GM10847 (cell line): Measurements from ENCODE around the gene SPANXD.
"Not testable (repeated sequence)": the region's sequence is repeated elsewhere in the genome, so short reads cannot be mapped to it uniquely, and the experiment has no call there.

ENCODE experiments used
- POLR2A ChIP-seq: IDR thresholded peaks from 2 replicates; pipeline ENCODE4 v1.6.1; 2011; ENCODE audit not compliant: insufficient read length; ENCODE audit errors: extremely low read depth

Gene SPANXD, protein sequence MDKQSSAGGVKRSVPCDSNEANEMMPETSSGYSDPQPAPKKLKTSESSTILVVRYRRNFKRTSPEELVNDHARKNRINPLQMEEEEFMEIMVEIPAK

DNA sequence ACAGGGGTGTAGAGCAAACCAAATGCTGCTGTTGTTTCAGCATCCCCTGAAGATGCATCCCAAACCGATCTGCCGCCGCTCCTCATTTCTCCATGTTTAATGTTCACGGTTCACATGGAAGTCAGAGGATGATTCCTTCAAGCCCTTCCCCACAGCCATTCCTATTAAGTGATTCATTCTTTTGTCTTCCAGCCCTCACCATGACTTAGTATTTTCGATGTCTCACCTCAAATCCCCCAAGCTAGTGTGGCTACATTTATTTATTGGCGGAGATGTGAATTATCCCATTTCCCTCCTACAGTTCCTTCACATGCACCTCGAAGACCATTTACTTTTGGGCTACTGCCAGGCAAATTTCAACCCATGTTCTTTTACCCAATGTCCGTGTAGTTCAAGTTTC is at the start of gene SPANXD:
TSS of gene SPANXD (minus strand) at position 101 of the 400 bp plus-strand sequence. CDS start 334 bp downstream, outside the sequence.
- TF ChIP-seq POLR2A = not testable (repeated sequence)

DNA sequence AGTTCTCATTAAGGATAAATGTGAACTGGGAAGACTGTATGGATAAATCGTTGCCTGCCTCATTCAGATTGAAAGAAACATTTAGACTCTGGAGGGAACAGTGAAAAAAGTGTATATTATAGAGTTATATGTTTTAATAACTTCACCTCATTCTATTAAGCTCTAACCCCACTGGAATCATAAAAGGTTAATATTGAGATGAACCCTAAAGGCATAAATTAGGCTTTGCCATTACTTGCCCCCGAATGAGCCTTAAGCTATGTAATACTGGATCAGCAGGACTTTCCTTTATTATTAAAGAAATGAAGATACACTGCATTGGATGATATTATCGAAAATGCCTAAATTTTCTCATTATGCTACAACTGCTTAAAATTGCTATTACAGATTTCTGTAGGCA is 44.1 kb upstream of the SPANXD start:
- no peak for TF ChIP-seq POLR2A

DNA sequence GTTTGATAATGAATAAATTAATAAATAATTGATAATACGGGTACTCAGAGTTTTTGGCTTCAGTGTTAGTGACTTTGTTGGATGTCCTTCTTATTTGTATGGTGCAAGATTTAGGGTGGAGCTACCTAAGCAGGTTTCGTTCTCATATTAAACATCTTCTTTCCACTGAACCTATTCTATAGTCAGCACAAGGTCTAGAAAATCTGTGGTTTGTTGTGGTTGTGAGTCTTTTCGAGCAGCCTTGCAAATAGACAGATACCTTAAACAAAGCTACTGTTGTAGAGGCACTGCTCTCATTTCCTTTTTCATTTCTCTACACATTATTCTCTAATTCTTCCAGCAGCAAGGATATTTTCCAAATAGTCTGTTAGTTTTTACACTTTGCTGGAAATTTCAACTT is 38.1 kb upstream of the SPANXD start:
- no peak for TF ChIP-seq POLR2A

DNA sequence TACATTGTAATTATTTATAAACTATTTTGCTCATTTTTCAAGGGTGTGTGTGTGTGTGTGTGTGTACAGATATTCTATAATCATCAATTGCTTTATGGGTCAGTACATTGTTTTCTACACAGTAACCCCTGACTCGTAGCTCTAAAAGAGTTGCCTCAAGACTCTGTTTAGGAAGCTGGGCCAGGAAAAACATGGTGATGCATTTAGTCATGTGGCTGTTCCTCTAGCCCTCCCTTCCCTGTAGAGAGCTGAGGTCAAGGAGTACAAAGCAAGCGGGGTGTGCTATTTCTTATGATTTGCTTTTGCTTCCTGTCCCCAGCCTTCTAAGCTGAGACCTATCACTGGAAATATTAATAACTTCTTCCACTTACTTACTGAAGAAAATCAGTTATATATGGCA is 34.8 kb upstream of the SPANXD start:
- no peak for TF ChIP-seq POLR2A

DNA sequence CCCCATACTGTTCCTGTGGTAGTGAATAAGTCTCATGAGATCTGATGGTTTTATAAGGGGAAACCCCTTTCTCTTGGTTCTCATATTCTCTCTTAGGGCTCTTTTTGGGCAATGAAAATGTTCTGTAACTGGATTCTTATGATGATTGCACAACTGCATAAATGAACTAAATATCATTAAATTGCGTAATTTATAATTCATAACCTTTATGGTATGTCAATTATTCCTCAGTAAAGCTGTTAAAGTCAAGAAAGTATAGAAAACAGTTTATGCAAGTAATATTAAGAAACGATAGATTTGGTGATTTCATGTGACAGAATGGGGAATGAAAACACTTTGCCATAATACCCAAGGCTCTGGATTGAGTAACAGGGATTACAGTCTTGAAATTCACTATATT is 33.5 kb upstream of the SPANXD start:
- TF ChIP-seq POLR2A = no peak

DNA sequence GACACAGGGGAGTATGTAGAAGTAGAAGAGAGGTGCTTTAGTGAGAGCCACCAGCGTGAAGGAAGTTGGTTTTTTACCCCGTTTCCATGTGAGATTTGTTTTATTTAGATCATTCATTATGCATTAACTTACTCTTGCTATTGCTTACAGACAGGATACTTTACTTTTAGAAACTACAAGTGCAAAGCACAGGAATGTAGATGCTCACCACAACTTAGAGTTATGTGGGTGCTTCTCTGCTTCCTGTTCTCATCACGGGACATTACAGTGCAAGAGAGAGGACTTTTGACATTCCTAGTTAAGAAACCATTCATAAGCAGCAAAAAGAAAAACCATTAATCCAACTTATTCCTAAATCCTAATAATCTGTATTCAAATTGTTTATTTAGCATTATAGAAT is 25.6 kb upstream of the SPANXD start:
- TF ChIP-seq POLR2A = no peak

DNA sequence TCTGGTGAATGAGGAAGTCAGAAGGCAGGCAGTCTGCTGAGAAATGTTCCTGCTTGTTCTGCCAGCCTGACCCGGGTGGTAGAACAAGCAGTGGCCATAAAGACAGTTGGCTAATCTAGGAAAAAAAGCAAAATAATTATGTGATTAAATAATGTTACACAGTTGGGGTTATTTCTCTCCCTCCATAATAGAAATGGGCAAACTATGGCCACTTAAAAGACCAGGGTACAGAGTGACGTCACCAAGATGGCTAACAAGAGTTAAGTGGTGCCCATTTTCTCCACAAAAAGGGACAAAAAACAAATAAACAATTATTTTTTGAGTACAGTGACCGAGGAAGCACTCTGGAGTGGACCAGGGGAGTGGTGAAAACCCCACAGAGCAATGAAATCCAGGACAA is 16.1 kb upstream of the SPANXD start:
- no peak for TF ChIP-seq POLR2A

DNA sequence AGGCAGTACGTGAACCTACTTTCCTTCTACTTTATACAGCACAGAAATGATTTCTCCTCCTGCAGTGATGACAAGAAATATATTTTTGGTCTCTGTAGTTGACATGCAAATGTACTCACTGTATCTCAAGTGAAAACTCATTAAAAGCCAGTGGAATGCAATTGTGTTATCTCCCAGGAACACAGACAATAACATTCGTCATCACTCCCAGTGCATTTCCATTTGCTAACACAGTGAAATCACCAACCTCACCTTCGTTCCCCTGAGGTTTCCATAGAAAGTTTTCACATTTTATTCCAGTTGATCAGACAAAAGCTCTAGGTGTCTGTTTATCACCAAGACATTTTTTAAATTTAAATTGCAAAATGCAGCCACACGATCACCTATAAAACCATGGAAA is 2.5 kb upstream of the SPANXD start:
- no peak for TF ChIP-seq POLR2A

DNA sequence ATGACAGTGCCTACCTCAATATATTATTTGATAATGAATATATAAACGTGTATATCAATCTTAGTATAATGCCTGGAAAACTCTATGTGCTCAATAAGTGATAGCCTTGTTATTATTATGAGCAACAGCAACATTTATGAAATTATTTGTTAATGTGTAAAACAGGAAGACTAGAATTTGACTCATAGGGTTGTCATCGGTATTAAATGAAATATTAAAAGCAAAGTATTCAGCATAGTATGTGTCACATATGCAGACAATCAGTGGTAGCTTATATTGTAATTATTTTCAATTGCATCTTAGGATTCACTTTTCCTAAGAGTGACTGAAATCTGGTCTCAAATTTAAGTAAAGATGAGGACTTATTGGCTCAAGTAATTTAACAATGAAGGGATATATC is 24.6 kb downstream of the SPANXD start:
- TF ChIP-seq POLR2A = no peak

DNA sequence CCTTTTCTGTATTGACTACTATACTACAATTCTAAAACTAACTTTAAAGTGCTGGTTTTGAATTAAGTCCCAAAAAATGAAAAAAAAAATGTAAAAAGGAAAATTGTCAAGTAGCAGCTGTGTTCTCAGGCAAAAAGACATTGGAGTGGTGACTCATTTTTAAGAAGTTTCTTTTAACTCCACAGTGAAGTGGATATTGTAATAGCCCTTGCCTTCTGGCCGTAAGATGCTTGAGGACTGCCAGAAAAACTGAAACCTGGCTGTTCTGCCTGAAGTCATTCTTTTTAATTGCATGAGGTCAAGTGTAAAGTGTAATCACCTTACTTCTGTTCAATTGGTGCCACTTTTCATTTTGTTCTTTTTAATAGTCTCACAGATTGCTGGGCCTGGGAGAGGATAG is 28.9 kb downstream of the SPANXD start:
- no peak for TF ChIP-seq POLR2A

DNA sequence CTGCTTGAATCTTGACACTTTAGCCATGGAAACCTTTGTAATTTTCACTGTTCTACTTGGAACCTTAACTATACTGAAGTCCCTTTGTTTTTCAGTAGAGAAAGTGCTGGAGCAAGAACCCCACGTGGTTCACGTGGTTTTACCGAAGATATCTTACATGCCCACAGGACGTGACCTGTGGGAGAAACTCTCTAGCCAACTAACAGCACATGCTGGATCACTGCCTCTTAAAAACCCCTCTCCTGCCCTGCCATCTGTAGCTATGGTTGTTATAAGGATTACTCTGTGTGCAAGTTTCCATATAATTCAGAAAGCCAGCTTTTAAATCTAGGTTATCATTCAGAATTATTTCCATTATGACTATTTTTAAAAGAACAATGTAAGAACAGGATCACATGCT is 30.2 kb downstream of the SPANXD start:
- TF ChIP-seq POLR2A = no peak

DNA sequence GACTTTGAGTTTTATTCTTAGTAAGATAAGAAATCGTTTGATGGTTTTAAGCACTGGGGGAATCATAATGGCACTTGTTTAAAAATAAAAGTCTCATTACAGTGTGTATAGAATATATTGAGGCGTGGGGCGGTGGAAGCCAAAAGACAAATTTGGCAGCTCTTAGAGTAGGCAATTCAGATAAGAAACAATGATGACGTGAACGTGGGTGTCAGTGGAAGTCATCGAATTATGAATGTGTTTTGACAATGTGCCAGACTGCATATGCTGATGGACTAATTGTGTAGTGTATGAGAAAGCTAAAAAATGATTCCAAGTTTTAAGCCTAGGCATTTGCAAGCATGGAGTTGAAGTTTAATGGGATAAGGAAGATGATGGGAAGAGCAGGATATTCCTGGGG is 35.8 kb downstream of the SPANXD start:
- TF ChIP-seq POLR2A = no peak

DNA sequence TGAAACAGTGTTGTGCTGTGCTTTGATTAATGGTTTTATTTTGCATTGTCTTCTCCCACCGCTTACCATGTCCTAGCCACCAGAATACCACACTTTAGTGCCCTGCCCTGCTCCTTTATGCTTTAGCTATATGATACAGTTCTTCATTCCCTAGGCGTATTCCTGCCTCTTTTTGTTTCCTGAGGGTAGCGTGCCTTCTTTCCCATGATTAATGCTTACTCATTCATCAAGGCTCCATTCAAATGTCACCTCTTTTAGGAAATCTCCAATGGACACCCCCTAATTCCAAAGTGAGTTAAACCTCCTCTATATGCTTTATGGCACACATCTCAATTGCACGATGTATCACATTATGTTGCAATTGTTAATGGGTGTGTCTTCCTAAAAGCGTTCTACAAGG is 46.3 kb downstream of the SPANXD start:
- TF ChIP-seq POLR2A = no peak
